ENCODE results near the gene KLF3.

- TF ChIP-seq CTCF (IDR thresholded peaks at IDR 0.05; ENCODE audit: low read length) = no peak
- TF ChIP-seq EZH2 (optimal IDR thresholded peaks at IDR 0.05; ENCODE audit: low read depth, low read length) = no peak
These were observed 70.4 kb downstream of the KLF3 start for GRCh38 chr4:38734446-38734845.
